LNCaP clone FGC (cell line): Measurements from ENCODE around the gene RELN.

Source experiments
- DNase-seq: peaks from one replicate; pipeline ENCODE4 v3.0.0-alpha.2; 2011; ENCODE audit warnings: low read depth
- H3K4me3 ChIP-seq: 2 replicates; pipeline ENCODE4 v1.5.1; 2011; ENCODE audit warnings: mild to moderate bottlenecking, low read depth, low read length, control low read depth
- CTCF ChIP-seq: IDR thresholded peaks from 2 replicates; pipeline ENCODE4 v1.5.1; 2012; ENCODE audit warnings: mild to moderate bottlenecking; ENCODE audit not compliant: control insufficient read depth, insufficient read depth; ENCODE audit errors: extremely low read depth

The RELN gene

GRCh38 chr7:103686763-103687162 lies 302.7 kb downstream of the RELN start:
- no peak overlapping the region for H3K4me3 ChIP-seq
- no peak for TF ChIP-seq CTCF
- DNase-seq, result no peak

- no peak for DNase-seq
- TF ChIP-seq CTCF, result no peak
- H3K4me3 ChIP-seq, result no peak overlapping the region
Observed at GRCh38 chr7:103686064-103686463, 303.4 kb downstream of the RELN start.

GRCh38 chr7:103685646-103686045 lies 303.8 kb downstream of the RELN start:
- H3K4me3 ChIP-seq, result no peak overlapping the region
- DNase-seq, result no peak
- no peak for TF ChIP-seq CTCF

GRCh38 chr7:103683348-103683747 lies 306.1 kb downstream of the RELN start:
- no peak overlapping the region for H3K4me3 ChIP-seq
- DNase-seq, result no peak
- no peak for TF ChIP-seq CTCF

GRCh38 chr7:103680161-103681144 lies 309.0 kb downstream of the RELN start:
- no peak overlapping the region for H3K4me3 ChIP-seq
- no peak for TF ChIP-seq CTCF
- DNase-seq, result no peak

GRCh38 chr7:103679151-103680132 lies 310.0 kb downstream of the RELN start:
- no peak for DNase-seq
- TF ChIP-seq CTCF, result no peak

More at GRCh38 chr7:103679151-103680132, 310.0 kb downstream of the RELN start:
- no peak overlapping the region for H3K4me3 ChIP-seq
